ENCODE data around the gene LANCL3.

DNA sequence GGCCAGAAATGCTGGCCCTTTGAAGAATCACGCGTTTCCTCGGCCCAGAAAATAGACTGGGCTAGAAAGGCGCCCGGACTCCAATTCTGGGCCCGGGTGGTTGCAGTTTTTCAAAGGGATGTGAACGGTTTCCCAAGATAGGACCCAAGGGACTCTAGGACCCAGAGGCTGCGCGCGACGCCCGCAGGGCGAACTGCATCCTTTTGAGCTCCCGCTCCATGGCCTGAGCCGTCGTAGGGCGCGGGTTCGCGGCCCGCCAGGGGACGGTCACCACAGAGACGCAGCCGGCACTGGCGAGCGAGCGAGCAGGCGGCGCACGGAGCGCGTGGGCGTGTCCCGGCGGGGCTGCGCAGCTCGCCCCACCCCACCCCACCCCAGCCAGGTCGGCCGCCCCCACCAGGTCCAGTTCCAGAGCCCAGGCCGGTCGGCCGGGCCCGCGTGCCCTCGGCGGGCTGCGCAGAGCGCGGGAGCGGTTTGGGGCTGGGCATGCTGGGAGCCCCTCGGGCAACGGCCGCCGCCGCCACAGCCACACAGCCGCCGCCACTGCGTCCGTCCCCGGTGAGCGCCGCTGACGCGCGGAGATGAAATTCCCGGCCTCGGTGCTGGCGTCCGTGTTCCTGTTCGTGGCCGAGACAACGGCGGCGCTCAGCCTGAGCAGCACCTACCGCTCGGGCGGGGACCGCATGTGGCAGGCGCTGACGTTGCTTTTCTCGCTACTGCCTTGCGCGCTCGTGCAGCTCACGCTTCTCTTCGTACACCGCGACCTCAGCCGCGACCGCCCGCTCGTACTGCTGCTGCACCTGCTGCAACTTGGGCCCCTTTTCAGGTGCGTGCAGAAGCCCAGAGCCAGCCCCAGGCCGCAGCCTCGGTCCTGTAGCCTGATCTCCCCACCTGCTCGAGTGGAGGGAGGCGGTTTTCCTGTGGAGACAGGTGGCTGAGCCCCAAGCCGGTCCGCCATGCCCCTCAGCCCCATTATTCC is 114.2 kb downstream of the LANCL3 start, which contains the start of gene XK:
- TF ChIP-seq, protein P1, sequence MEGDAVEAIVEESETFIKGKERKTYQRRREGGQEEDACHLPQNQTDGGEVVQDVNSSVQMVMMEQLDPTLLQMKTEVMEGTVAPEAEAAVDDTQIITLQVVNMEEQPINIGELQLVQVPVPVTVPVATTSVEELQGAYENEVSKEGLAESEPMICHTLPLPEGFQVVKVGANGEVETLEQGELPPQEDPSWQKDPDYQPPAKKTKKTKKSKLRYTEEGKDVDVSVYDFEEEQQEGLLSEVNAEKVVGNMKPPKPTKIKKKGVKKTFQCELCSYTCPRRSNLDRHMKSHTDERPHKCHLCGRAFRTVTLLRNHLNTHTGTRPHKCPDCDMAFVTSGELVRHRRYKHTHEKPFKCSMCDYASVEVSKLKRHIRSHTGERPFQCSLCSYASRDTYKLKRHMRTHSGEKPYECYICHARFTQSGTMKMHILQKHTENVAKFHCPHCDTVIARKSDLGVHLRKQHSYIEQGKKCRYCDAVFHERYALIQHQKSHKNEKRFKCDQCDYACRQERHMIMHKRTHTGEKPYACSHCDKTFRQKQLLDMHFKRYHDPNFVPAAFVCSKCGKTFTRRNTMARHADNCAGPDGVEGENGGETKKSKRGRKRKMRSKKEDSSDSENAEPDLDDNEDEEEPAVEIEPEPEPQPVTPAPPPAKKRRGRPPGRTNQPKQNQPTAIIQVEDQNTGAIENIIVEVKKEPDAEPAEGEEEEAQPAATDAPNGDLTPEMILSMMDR (IDR thresholded peaks at IDR 0.05) = no peak
- no peak for TF ChIP-seq POLR2A (IDR thresholded peaks at IDR 0.05)
